Measurements from ENCODE around the gene ZDHHC16.
"Not testable (repeated sequence)": the region's sequence is repeated elsewhere in the genome, so short reads cannot be mapped to it uniquely, and the experiment has no call there.

ZDHHC16 gene

GRCh38 chr10:97423757-97424098, 22.2 kb upstream of the ZDHHC16 start:
- peaks cover 31% of the 10 kb centered on the region for H3K4me1 Mint-ChIP-seq
- not testable (repeated sequence) for H3K27ac Mint-ChIP-seq; DNase-seq (ENCODE audit: low spot score in 2 of 2); H3K4me3 Mint-ChIP-seq; H3K36me3 Mint-ChIP-seq; H3K9me3 Mint-ChIP-seq; H3K27me3 Mint-ChIP-seq; ATAC-seq (ENCODE audit: low read depth)

GRCh38 chr10:97425964-97426775, 19.8 kb upstream of the ZDHHC16 start, which contains the start of gene PGAM1:
TSS of gene PGAM1 (plus strand) at chr10:97426191. CDS start at chr10:97426308, 117 bp downstream.
- Mint-ChIP-seq H3K4me3 (peak within 1 kb of the TSS; percentile 89), H3K27ac (peak within 1 kb of the TSS; percentile 92), H3K9me3 (no peaks in the 10 kb centered on the region), H3K27me3 (no peaks in the 10 kb centered on the region), H3K36me3 (peaks cover 2% of the 10 kb centered on the region), H3K4me1 (peaks cover 25% of the 10 kb centered on the region)
- ATAC-seq (ENCODE audit: low read depth): peak; percentile 87
- DNase-seq (ENCODE audit: low spot score in 2 of 2): peak; percentile 94 to 95

GRCh38 chr10:97426776-97427570, 19.0 kb upstream of the ZDHHC16 start:
- Mint-ChIP-seq H3K9me3 (no peaks in the 10 kb centered on the region), H3K4me3 (peak overlapping the region; percentile 89), H3K27me3 (no peaks in the 10 kb centered on the region), H3K27ac (peak overlapping the region; percentile 92), H3K4me1 (peaks cover 27% of the 10 kb centered on the region), H3K36me3 (peaks cover 8% of the 10 kb centered on the region)
- no peak for ATAC-seq (ENCODE audit: low read depth)
- no peak for DNase-seq (ENCODE audit: low spot score in 2 of 2)

- DNase-seq (ENCODE audit: low spot score in 2 of 2): no peak
- Mint-ChIP-seq H3K27ac (peak overlapping the region; percentile 92), H3K9me3 (no peaks in the 10 kb centered on the region), H3K36me3 (peaks cover 10% of the 10 kb centered on the region), H3K4me3 (peak overlapping the region; percentile 89), H3K4me1 (peaks cover 27% of the 10 kb centered on the region), H3K27me3 (no peaks in the 10 kb centered on the region)
- no peak for ATAC-seq (ENCODE audit: low read depth)
Measured at GRCh38 chr10:97427571-97428179, 18.3 kb upstream of the ZDHHC16 start.

GRCh38 chr10:97428572-97428981, 17.4 kb upstream of the ZDHHC16 start:
- H3K4me1 Mint-ChIP-seq: peaks cover 23% of the 10 kb centered on the region
- peak overlapping the region; percentile 81 for H3K27ac Mint-ChIP-seq
- DNase-seq (ENCODE audit: low spot score in 2 of 2) (no peak), ATAC-seq (ENCODE audit: low read depth) (no peak)
- no peaks in the 10 kb centered on the region for H3K27me3 Mint-ChIP-seq
- H3K4me3 Mint-ChIP-seq: peak overlapping the region; percentile 60
- H3K9me3 Mint-ChIP-seq: no peaks in the 10 kb centered on the region
- H3K36me3 Mint-ChIP-seq: peaks cover 10% of the 10 kb centered on the region

GRCh38 chr10:97434055-97434454, 11.9 kb upstream of the ZDHHC16 start:
- no peak for DNase-seq (ENCODE audit: low spot score in 2 of 2)
- Mint-ChIP-seq H3K9me3 (no peaks in the 10 kb centered on the region), H3K4me1 (peaks cover 2% of the 10 kb centered on the region), H3K4me3 (no peak overlapping the region), H3K27me3 (no peaks in the 10 kb centered on the region), H3K36me3 (peaks cover 15% of the 10 kb centered on the region), H3K27ac (no peak overlapping the region)
- ATAC-seq (ENCODE audit: low read depth): no peak

- no peak for DNase-seq (ENCODE audit: low spot score in 2 of 2)
- no peak for ATAC-seq (ENCODE audit: low read depth)
- Mint-ChIP-seq H3K36me3 (peaks cover 15% of the 10 kb centered on the region), H3K4me1 (peaks cover 2% of the 10 kb centered on the region), H3K27ac (no peak overlapping the region), H3K4me3 (no peak overlapping the region), H3K9me3 (no peaks in the 10 kb centered on the region), H3K27me3 (no peaks in the 10 kb centered on the region)
Measured at GRCh38 chr10:97434557-97434956, 11.4 kb upstream of the ZDHHC16 start.

- Mint-ChIP-seq H3K4me3 (no peak overlapping the region), H3K4me1 (peaks cover 2% of the 10 kb centered on the region), H3K27ac (no peak overlapping the region), H3K27me3 (no peaks in the 10 kb centered on the region), H3K9me3 (no peaks in the 10 kb centered on the region), H3K36me3 (peaks cover 15% of the 10 kb centered on the region)
- DNase-seq (ENCODE audit: low spot score in 2 of 2) (no peak), ATAC-seq (ENCODE audit: low read depth) (no peak)
Measured at GRCh38 chr10:97435211-97435610, 10.8 kb upstream of the ZDHHC16 start.

- DNase-seq (ENCODE audit: low spot score in 2 of 2) (no peak), ATAC-seq (ENCODE audit: low read depth) (no peak)
- Mint-ChIP-seq H3K27me3 (no peaks in the 10 kb centered on the region), H3K27ac (no peak overlapping the region), H3K9me3 (no peaks in the 10 kb centered on the region), H3K4me3 (no peak overlapping the region), H3K4me1 (peaks cover 19% of the 10 kb centered on the region), H3K36me3 (peaks cover 7% of the 10 kb centered on the region)
Measured at GRCh38 chr10:97442277-97442676, 3.7 kb upstream of the ZDHHC16 start.

GRCh38 chr10:97444212-97444611, 1.8 kb upstream of the ZDHHC16 start:
- no peak for DNase-seq (ENCODE audit: low spot score in 2 of 2)
- Mint-ChIP-seq H3K9me3 (no peaks in the 10 kb centered on the region), H3K4me1 (peaks cover 23% of the 10 kb centered on the region), H3K4me3 (no peak overlapping the region), H3K27ac (no peak overlapping the region), H3K27me3 (no peaks in the 10 kb centered on the region), H3K36me3 (peaks cover 7% of the 10 kb centered on the region)
- no peak for ATAC-seq (ENCODE audit: low read depth)

- Mint-ChIP-seq H3K4me3 (peak overlapping the region; percentile 92), H3K9me3 (no peaks in the 10 kb centered on the region), H3K27ac (peak overlapping the region; percentile 92), H3K27me3 (no peaks in the 10 kb centered on the region), H3K4me1 (peaks cover 24% of the 10 kb centered on the region), H3K36me3 (peaks cover 9% of the 10 kb centered on the region)
- ATAC-seq (ENCODE audit: low read depth) (no peak), DNase-seq (ENCODE audit: low spot score in 2 of 2) (no peak)
Measured at GRCh38 chr10:97445357-97445721, 636 bp upstream of the ZDHHC16 start.

- Mint-ChIP-seq H3K27me3 (no peaks in the 10 kb centered on the region), H3K27ac (no peak overlapping the region), H3K9me3 (no peaks in the 10 kb centered on the region), H3K4me3 (no peak overlapping the region), H3K4me1 (peaks cover 13% of the 10 kb centered on the region), H3K36me3 (peaks cover 6% of the 10 kb centered on the region)
- no peak for ATAC-seq (ENCODE audit: low read depth)
- DNase-seq (ENCODE audit: low spot score in 2 of 2): no peak
Measured at GRCh38 chr10:97450828-97451227, 4.9 kb downstream of the ZDHHC16 start.

- Mint-ChIP-seq H3K4me1 (peaks cover 11% of the 10 kb centered on the region), H3K27me3 (no peaks in the 10 kb centered on the region), H3K4me3 (no peak overlapping the region), H3K36me3 (peaks cover 6% of the 10 kb centered on the region), H3K27ac (no peak overlapping the region), H3K9me3 (no peaks in the 10 kb centered on the region)
- ATAC-seq (ENCODE audit: low read depth) (no peak), DNase-seq (ENCODE audit: low spot score in 2 of 2) (no peak)
Measured at GRCh38 chr10:97451605-97452004, 5.6 kb downstream of the ZDHHC16 start.

- H3K27me3 Mint-ChIP-seq: no peaks in the 10 kb centered on the region
- peaks cover 6% of the 10 kb centered on the region for H3K36me3 Mint-ChIP-seq
- H3K27ac Mint-ChIP-seq: no peak overlapping the region
- H3K4me1 Mint-ChIP-seq: peaks cover 11% of the 10 kb centered on the region
- no peak overlapping the region for H3K4me3 Mint-ChIP-seq
- ATAC-seq (ENCODE audit: low read depth): no peak
- H3K9me3 Mint-ChIP-seq: no peaks in the 10 kb centered on the region
- no peak for DNase-seq (ENCODE audit: low spot score in 2 of 2)
Measured at GRCh38 chr10:97452352-97452751, 6.4 kb downstream of the ZDHHC16 start.

All from memory B cell (primary cell).